Thyroid gland (tissue), 4 donors: Measurements from ENCODE around the gene RGS9. TPM values are rescaled to one million over a fixed set of nuclear protein-coding genes. Genes with fewer than 3 reads are reported as not detected.
A peak's percentile ranks its signal among the peaks of the same experiment; 100 is the strongest.

Experiments
- DNase-seq, 2 donors: peaks; one replicate each; pipeline ENCODE4 v3.0.0-alpha.2; 2019
- H3K27ac ChIP-seq, 3 donors: fragments of 200-600 bp; sonication (generic); 1 replicate in 2 of 3; 2 replicates in 1 of 3; pipeline ENCODE4 v1.5.1; 2016 to 2019; ENCODE audit warnings: mild to moderate bottlenecking in 1 of 3, moderate library complexity in 1 of 3
- H3K27me3 ChIP-seq: fragments of 200-600 bp; sonication (generic); one replicate; pipeline ENCODE4 v1.5.1; 2019
- H3K36me3 ChIP-seq, 2 donors: fragments of 200-600 bp; sonication (generic); one replicate each; pipeline ENCODE4 v1.5.1; 2016 to 2019
- H3K4me1 ChIP-seq, 2 donors: fragments of 200-600 bp; sonication (generic); one replicate each; pipeline ENCODE4 v1.5.1; 2017 to 2019
- H3K4me3 ChIP-seq, 3 donors: fragments of 200-600 bp; sonication (generic); replicated peaks in 1 of 3; 1 replicate in 2 of 3; 2 replicates in 1 of 3; pipeline ENCODE4 v1.5.1; 2016; ENCODE audit warnings: mild to moderate bottlenecking in 1 of 3
- H3K9me3 ChIP-seq: fragments of 200-600 bp; sonication (generic); one replicate; pipeline ENCODE4 v1.5.1; 2017
- POLR2A ChIP-seq, 2 donors: fragments of 450-650 bp; IDR thresholded peaks; one replicate each; pipeline ENCODE4 v1.6.1; 2017; ENCODE audit warnings: antibody characterized with exemption in 2 of 2, mild to moderate bottlenecking in 2 of 2, moderate library complexity in 1 of 2
- WGBS, 2 donors: methylation state at CpG; one replicate each; pipeline ENCODE4 v1.1.5; 2017; 5-methylcytosine and 5-hydroxymethylcytosine counted together
- intact Hi-C: fragments of 100-400 bp; cut with DNase I; formaldehyde crosslinking; loops from one replicate; pipeline ENCODE4 v1.15.1; 2023
- total RNA-seq, 4 donors: library from RNA; depleted of rRNA; stranded (reverse); fragments of >200 nt; gene quantifications; one replicate each; pipeline ENCODE4 v1.2.3, GENCODE V29; 2016
- TF ChIP-seq, protein P1 (sequence below), 6 experiments: fragments of 200-600 bp in 3 of 6; fragments of 450-650 bp in 3 of 6; sonication (generic) in 3 of 6; IDR thresholded peaks; one replicate each; pipeline ENCODE4 v1.5.1; 2016 to 2019; ENCODE audit warnings: antibody characterized with exemption in 6 of 6, mild to moderate bottlenecking in 2 of 6, inconsistent platforms in 1 of 6, moderate library complexity in 1 of 6

Gene RGS9
- total RNA-seq, 4 donors from 2014 or later: 6.0 to 15.5 (median 6.7) TPM

DNA sequence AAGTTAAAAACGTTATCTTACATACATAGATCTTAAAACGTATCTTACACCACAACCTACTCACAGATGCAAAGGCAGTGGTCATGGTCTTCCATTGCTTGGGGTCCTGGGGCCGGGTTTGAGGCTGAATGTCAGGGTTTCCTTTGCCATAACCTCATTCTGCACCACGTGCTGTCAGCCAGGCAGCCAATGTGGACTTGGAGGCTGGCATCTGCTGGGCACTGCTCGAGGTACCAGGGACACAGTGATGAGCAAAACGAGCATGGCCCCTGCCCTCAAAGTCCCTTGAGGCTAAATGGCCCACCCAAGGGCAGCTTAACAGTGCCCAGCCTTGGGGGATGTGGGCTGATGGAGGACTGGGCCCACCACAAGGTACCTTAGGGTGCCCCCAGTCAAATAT lies 35.8 kb upstream of the RGS9 start:
- H3K27ac ChIP-seq: no peak overlapping the region
- H3K4me1 ChIP-seq: peaks cover 22 to 30% of the 10 kb centered on the region in 2 donors
- no peaks in the 10 kb centered on the region for H3K36me3 ChIP-seq
- TF ChIP-seq, protein P1, sequence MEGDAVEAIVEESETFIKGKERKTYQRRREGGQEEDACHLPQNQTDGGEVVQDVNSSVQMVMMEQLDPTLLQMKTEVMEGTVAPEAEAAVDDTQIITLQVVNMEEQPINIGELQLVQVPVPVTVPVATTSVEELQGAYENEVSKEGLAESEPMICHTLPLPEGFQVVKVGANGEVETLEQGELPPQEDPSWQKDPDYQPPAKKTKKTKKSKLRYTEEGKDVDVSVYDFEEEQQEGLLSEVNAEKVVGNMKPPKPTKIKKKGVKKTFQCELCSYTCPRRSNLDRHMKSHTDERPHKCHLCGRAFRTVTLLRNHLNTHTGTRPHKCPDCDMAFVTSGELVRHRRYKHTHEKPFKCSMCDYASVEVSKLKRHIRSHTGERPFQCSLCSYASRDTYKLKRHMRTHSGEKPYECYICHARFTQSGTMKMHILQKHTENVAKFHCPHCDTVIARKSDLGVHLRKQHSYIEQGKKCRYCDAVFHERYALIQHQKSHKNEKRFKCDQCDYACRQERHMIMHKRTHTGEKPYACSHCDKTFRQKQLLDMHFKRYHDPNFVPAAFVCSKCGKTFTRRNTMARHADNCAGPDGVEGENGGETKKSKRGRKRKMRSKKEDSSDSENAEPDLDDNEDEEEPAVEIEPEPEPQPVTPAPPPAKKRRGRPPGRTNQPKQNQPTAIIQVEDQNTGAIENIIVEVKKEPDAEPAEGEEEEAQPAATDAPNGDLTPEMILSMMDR (IDR thresholded peaks at IDR 0.05): no peak
- no peak for TF ChIP-seq POLR2A (IDR thresholded peaks at IDR 0.05)
- H3K27me3 ChIP-seq: no peaks in the 10 kb centered on the region
- no peak for DNase-seq
- WGBS, 2 donors: 79 to 80% methylated on average over 6 of the region's 6 CpGs
- intact Hi-C loops: loop anchor here (5.0 kb wide), 2 partner anchors 44 to 129 kb away; partner anchors contain the start of gene GNA13
- H3K9me3 ChIP-seq: no peaks in the 10 kb centered on the region
- H3K4me3 ChIP-seq: peak overlapping the region in 1 of 3 donors; percentile 36

DNA sequence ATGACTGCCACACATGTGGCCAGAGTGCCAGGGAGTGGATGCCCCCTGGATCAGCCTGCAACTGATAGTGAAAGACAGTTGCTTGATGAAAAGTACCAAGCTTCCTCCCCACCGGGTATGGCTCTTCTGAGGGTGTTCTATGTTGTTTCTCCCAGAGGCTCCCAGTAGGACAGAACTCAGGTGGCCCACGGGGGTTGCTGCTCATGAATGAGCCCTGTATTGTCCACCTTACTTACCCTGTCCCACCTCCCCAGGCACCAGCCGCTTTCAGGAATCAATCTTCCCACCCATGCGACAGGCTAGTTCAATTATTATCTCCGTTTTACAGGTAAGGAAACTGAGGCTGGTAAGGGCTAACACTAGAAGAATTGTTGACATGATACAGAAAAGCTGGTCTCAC lies 34.9 kb upstream of the RGS9 start:
- H3K27ac ChIP-seq: no peak overlapping the region
- intact Hi-C loops: loop anchor here (5.0 kb wide), 2 partner anchors 45 to 130 kb away; partner anchors contain the start of gene GNA13

DNA sequence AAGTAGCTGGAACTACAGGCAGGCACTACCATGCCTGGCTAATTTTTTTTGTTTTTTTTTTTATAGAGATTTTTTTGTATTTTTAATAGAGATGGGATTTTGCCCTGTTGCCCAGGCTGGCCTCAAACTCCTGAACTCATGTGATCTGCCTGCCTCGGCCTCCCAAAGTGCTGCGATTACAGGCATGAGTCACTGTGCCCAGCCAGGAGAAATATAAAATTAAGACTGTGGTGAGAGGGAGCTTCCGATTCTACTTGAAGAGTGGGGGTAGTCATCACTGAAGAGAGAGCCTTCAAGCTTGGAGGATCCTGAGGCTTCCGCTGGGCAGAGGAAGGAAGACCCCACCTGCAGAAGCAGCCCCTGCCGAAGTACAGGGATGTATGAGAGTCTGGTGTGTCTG lies 34.4 kb upstream of the RGS9 start:
- Histone ChIP-seq H3K27ac (no peak overlapping the region), H3K36me3 (no peaks in the 10 kb centered on the region), H3K27me3 (no peaks in the 10 kb centered on the region), H3K4me3 (no peak overlapping the region), H3K9me3 (no peaks in the 10 kb centered on the region), H3K4me1 (peaks cover 23 to 39% of the 10 kb centered on the region in 2 donors)
- no peak for DNase-seq
- no peak for TF ChIP-seq POLR2A (IDR thresholded peaks at IDR 0.05)
- TF ChIP-seq, protein P1 (IDR thresholded peaks at IDR 0.05): no peak
- 72 to 77% methylated on average over 5 of the region's 5 CpGs for WGBS, 2 donors
- intact Hi-C loops: loop anchor here (5.0 kb wide), 2 partner anchors 45 to 130 kb away; partner anchors contain the start of gene GNA13

More for the DNA sequence above, 34.9 kb upstream of the RGS9 start:
- 75 to 97% methylated on average over 5 of the region's 5 CpGs for WGBS, 2 donors
- Histone ChIP-seq H3K4me1 (peaks cover 23 to 39% of the 10 kb centered on the region in 2 donors), H3K4me3 (no peak overlapping the region), H3K27me3 (no peaks in the 10 kb centered on the region), H3K9me3 (no peaks in the 10 kb centered on the region), H3K36me3 (no peaks in the 10 kb centered on the region)
- no peak for DNase-seq
- no peak for TF ChIP-seq POLR2A (IDR thresholded peaks at IDR 0.05)
- TF ChIP-seq, protein P1 (IDR thresholded peaks at IDR 0.05): no peak

DNA sequence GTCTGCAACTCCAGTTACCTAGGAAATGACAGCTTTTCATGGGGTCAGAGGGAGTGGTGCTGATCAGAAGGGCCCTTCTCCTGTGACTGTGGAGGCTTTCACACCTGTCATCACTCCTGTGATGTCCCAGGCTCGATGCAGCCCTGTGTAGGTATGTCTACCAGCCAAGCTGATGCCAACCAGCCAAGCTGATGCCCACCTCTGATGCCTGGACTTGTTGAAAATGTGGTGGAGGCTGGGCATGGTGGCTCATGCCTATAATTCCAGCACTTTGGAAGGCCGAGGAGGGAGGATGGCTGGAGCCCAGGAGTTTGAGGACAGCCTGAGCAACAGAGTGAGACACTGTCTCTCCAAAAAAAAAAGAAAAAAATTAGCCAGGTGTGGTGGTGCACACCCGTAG lies 33.7 kb upstream of the RGS9 start:
- Histone ChIP-seq H3K4me3 (no peak overlapping the region), H3K4me1 (peaks cover 23 to 39% of the 10 kb centered on the region in 2 donors), H3K36me3 (no peaks in the 10 kb centered on the region), H3K27ac (no peak overlapping the region), H3K9me3 (no peaks in the 10 kb centered on the region), H3K27me3 (no peaks in the 10 kb centered on the region)
- intact Hi-C loops: loop anchor here (5.0 kb wide), 2 partner anchors 46 to 131 kb away; partner anchors contain the start of gene GNA13
- TF ChIP-seq POLR2A (IDR thresholded peaks at IDR 0.05): no peak
- TF ChIP-seq, protein P1 (IDR thresholded peaks at IDR 0.05): no peak
- WGBS, 2 donors: 88 to 90% methylated on average over 2 to 3 of the region's 3 CpGs
- DNase-seq: no peak

DNA sequence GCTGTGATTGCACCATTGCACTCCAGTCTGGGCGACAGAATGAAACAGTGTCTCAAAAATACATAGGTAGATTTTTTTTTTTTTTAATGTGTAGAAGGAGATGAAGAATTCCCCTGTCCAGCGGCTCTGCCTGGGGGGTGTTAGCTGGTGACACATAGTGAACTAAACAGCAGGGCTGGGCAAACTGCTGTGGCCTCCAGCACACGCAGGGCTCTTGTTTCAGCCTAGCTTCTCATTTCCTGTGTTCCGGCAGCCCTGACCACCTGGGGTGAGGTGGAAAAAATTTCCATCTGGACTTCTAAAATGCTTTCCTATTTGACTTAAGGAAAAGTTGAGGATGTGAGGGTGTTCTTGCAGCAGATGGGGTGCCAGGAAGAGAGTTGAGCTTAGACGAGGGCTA lies 33.3 kb upstream of the RGS9 start:
- WGBS, 2 donors: 79 to 90% methylated on average over 5 of the region's 5 CpGs
- Histone ChIP-seq H3K27me3 (no peaks in the 10 kb centered on the region), H3K36me3 (no peaks in the 10 kb centered on the region), H3K4me3 (no peak overlapping the region), H3K9me3 (no peaks in the 10 kb centered on the region), H3K27ac (peak overlapping the region in 1 of 3 donors; percentile 9), H3K4me1 (peaks cover 23 to 39% of the 10 kb centered on the region in 2 donors)
- TF ChIP-seq, protein P1 (IDR thresholded peaks at IDR 0.05): no peak
- no peak for TF ChIP-seq POLR2A (IDR thresholded peaks at IDR 0.05)
- intact Hi-C loops: loop anchor here (5.0 kb wide), 2 partner anchors 47 to 132 kb away; partner anchors contain the start of gene GNA13
- no peak for DNase-seq
